OCI-LY7 (cell line): Measurements from ENCODE around the gene MAGI1.

Experiments used
- EZH2phosphoT487 ChIP-seq: fragments of 200-600 bp; sonication (generic); IDR thresholded peaks from 2 replicates; pipeline ENCODE4 v1.6.1; 2018; ENCODE audit warnings: low read depth, borderline replicate concordance, mild to moderate bottlenecking, mixed run types, antibody characterized with exemption, low read length, moderate library complexity, mixed read lengths
- TF ChIP-seq, protein P1 (sequence below): fragments of 200-600 bp; sonication (generic); conservative IDR thresholded peaks from 2 replicates; pipeline ENCODE4 v1.5.1; 2014; ENCODE audit warnings: mild to moderate bottlenecking, antibody characterized with exemption, low read length, moderate library complexity, mixed read lengths

DNA sequence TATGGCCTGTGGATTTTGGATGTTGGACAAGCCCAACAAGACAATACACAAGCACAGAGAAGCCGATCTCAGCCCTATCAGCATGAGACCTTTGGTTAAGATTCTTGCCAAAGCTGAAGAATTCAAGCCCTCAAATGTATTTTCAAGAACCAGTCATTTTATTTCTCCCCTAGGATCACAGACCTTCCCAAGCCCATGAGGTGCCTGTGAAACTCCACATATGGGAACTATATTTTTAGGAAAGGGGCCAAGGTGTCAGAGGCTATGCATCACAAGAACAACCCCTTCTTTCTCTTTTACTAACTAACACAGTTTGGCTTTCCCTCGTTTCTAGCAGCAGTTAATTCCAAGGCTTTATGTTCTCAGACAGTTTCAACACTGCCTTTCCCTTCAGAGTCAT lies 364.5 kb downstream of the MAGI1 start:
- TF ChIP-seq, protein P1, sequence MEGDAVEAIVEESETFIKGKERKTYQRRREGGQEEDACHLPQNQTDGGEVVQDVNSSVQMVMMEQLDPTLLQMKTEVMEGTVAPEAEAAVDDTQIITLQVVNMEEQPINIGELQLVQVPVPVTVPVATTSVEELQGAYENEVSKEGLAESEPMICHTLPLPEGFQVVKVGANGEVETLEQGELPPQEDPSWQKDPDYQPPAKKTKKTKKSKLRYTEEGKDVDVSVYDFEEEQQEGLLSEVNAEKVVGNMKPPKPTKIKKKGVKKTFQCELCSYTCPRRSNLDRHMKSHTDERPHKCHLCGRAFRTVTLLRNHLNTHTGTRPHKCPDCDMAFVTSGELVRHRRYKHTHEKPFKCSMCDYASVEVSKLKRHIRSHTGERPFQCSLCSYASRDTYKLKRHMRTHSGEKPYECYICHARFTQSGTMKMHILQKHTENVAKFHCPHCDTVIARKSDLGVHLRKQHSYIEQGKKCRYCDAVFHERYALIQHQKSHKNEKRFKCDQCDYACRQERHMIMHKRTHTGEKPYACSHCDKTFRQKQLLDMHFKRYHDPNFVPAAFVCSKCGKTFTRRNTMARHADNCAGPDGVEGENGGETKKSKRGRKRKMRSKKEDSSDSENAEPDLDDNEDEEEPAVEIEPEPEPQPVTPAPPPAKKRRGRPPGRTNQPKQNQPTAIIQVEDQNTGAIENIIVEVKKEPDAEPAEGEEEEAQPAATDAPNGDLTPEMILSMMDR: no peak
- no peak for TF ChIP-seq EZH2phosphoT487
